MCF 10A (cell line): Measurements from ENCODE around the gene ZFYVE28. TPM values are rescaled to one million over a fixed set of nuclear protein-coding genes. Genes with fewer than 3 reads are reported as not detected.

ENCODE experiments used
- BruUV-seq: library from RNA; stranded (reverse); fragments of 400-500 nt; replicated peaks from 2 replicates; lab custom pipeline; 2021; lab: Mats Ljungman, UMichigan
- CTCF ChIA-PET: fragments of 300-600 bp; sonication (Branson Sonifier 250); formaldehyde crosslinking; extraction: SDS; loops from one replicate; lab custom pipeline; 2021; ENCODE audit warnings: antibody characterized with exemption, inconsistent platforms; lab: Yijun Ruan, JAX
- POLR2A ChIA-PET: fragments of 300-600, 350-650 bp; sonication (Branson Sonifier 250); formaldehyde crosslinking; extraction: SDS; loops from one replicate; lab custom pipeline; 2020; ENCODE audit warnings: antibody characterized with exemption, inconsistent platforms; lab: Yijun Ruan, JAX
- DNase-seq: peaks from one replicate; pipeline ENCODE4 v3.0.0-alpha.2; 2018; ENCODE audit not compliant: unreplicated experiment
- H3K27ac Mint-ChIP-seq: one replicate; pipeline ENCODE4 v1.8.0; 2022; ENCODE audit warnings: mild to moderate bottlenecking, low read depth, mixed read lengths; ENCODE audit not compliant: unreplicated experiment
- H3K27me3 Mint-ChIP-seq: one replicate; pipeline ENCODE4 v1.8.0; 2022; ENCODE audit warnings: mixed read lengths; ENCODE audit not compliant: insufficient read depth, unreplicated experiment
- H3K36me3 Mint-ChIP-seq: one replicate; pipeline ENCODE4 v1.8.0; 2022; ENCODE audit warnings: mild to moderate bottlenecking, moderate library complexity, mixed read lengths; ENCODE audit not compliant: insufficient read depth, unreplicated experiment
- H3K4me1 Mint-ChIP-seq: one replicate; pipeline ENCODE4 v1.8.0; 2022; ENCODE audit warnings: mixed read lengths; ENCODE audit not compliant: insufficient read depth, unreplicated experiment
- H3K4me3 Mint-ChIP-seq: one replicate; pipeline ENCODE4 v1.8.0; 2022; ENCODE audit warnings: mild to moderate bottlenecking, moderate library complexity, mixed read lengths; ENCODE audit not compliant: unreplicated experiment
- H3K9me3 Mint-ChIP-seq: one replicate; pipeline ENCODE4 v1.8.0; 2022; ENCODE audit warnings: mixed read lengths; ENCODE audit not compliant: unreplicated experiment
- CTCF ChIP-seq: fragments of 200-600 bp; IDR thresholded peaks from one replicate; pipeline ENCODE4 v1.8.0; 2022; ENCODE audit warnings: antibody characterized with exemption, mild to moderate bottlenecking; ENCODE audit not compliant: unreplicated experiment
- intact Hi-C: fragments of 100-400 bp; cut with micrococcal nuclease; formaldehyde crosslinking; loops from 2 replicates; pipeline ENCODE4 v1.14.1; 2022
- total RNA-seq: library from RNA; stranded (reverse); gene quantifications from 2 replicates; pipeline ENCODE4 v1.2.3, GENCODE V29; 2022

ZFYVE28 gene
- total RNA-seq, 1 experiment from 2014 or later: 1.6 TPM

GRCh38 chr4:2318476-2318875 is 100.0 kb downstream of the ZFYVE28 start:
- Mint-ChIP-seq H3K27me3 (no peaks in the 10 kb centered on the region), H3K4me3 (no peak overlapping the region), H3K4me1 (peaks cover 5% of the 10 kb centered on the region), H3K9me3 (peaks cover 11% of the 10 kb centered on the region), H3K36me3 (peaks cover 6% of the 10 kb centered on the region), H3K27ac (no peak overlapping the region)
- no TSS peak for BruUV-seq
- intact Hi-C loops: no loop called here
- no peak for TF ChIP-seq CTCF
- ChIA-PET POLR2A (no interaction called here), CTCF (interaction anchor here (0.6 to 1.0 kb wide), 2 partner anchors 70 to 142 kb away, joined by 3 to 5 read pairs; no protein-coding TSS in a partner anchor)
- DNase-seq: no peak

- Mint-ChIP-seq H3K4me3 (no peak overlapping the region), H3K4me1 (no peaks in the 10 kb centered on the region), H3K27me3 (no peaks in the 10 kb centered on the region), H3K36me3 (peaks cover 6% of the 10 kb centered on the region), H3K27ac (no peak overlapping the region), H3K9me3 (peaks cover 11% of the 10 kb centered on the region)
- no peak for DNase-seq
- no TSS peak for BruUV-seq
- ChIA-PET CTCF (no interaction called here), POLR2A (no interaction called here)
- intact Hi-C loops: no loop called here
- TF ChIP-seq CTCF: no peak
Measured at GRCh38 chr4:2313366-2313765, 105.1 kb downstream of the ZFYVE28 start.

- no peak for TF ChIP-seq CTCF
- ChIA-PET CTCF (interaction anchor here (0.7 kb wide), 1 partner anchor 48 kb away, joined by 3 read pairs; no protein-coding TSS in a partner anchor), POLR2A (no interaction called here)
- Mint-ChIP-seq H3K36me3 (peaks cover 6% of the 10 kb centered on the region), H3K27ac (no peak overlapping the region), H3K4me3 (no peak overlapping the region), H3K9me3 (no peaks in the 10 kb centered on the region), H3K4me1 (no peaks in the 10 kb centered on the region), H3K27me3 (no peaks in the 10 kb centered on the region)
- no TSS peak for BruUV-seq
- intact Hi-C loops: no loop called here
- DNase-seq: no peak
Measured at GRCh38 chr4:2306773-2307410, 111.6 kb downstream of the ZFYVE28 start.

GRCh38 chr4:2305766-2306501 is 112.5 kb downstream of the ZFYVE28 start:
- H3K9me3 Mint-ChIP-seq: no peaks in the 10 kb centered on the region
- POLR2A ChIA-PET: interaction anchor here (0.6 to 0.9 kb wide), 2 partner anchors 44 to 103 kb away, joined by 3 to 4 read pairs; partner anchors contain the start of gene MXD4
- H3K27me3 Mint-ChIP-seq: no peaks in the 10 kb centered on the region
- intact Hi-C loops: no loop called here
- no peak for TF ChIP-seq CTCF
- no peak overlapping the region for H3K4me3 Mint-ChIP-seq
- H3K4me1 Mint-ChIP-seq: no peaks in the 10 kb centered on the region
- no peak for DNase-seq
- H3K27ac Mint-ChIP-seq: no peak overlapping the region
- no TSS peak for BruUV-seq
- CTCF ChIA-PET: no interaction called here
- H3K36me3 Mint-ChIP-seq: peaks cover 6% of the 10 kb centered on the region
